G401.6 (cell line): Measurements from ENCODE around the gene IFNK.

ENCODE experiments used
- FAIRE-seq: peaks from 2 replicates; lab custom pipeline; 2012; peaks lifted over from hg19 to GRCh38; lab: Jason Lieb, UNC

The IFNK gene

GRCh38 chr9:27539479-27540441, 15.7 kb downstream of the IFNK start:
- FAIRE-seq: no peak

DNA sequence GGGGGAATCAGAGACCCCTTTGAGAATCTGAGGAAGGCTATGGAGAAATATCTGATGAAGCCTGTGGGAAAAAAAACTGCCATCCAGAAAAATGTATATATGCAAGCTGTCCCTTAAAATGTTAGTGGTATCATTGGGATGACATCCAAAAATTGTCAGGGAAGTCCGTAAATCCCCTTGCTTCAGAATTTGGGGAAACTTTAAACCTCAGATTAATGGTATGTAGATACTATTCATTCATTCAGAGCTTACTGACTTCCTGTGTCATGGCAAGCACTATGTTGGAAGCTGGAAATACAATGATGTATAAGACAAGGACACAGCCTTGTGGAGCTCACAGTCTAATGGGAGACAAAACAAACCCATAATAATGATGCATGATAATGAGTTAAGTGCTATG, 16.4 kb downstream of the IFNK start:
- no peak for FAIRE-seq

DNA sequence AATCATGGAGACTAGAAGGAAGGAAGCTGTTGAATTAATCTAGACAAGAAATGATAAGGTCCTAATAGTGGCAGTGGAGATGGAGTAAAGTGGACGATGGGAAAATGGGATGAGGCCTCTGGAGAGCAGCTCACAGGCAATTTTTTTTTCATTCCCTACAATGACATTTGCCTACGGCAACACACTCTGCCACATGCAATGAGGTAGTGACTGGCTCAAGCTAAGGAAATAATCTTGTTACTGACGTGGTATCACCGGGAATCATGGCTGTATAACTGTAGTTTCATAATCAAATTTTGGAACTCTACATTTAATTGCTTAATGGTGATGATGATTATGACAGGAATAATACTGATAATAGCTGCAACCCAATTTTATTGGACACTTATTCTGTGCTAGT, 17.6 kb downstream of the IFNK start:
- FAIRE-seq: no peak

- no peak for FAIRE-seq
Observed at GRCh38 chr9:27542508-27542907, 18.4 kb downstream of the IFNK start.

- FAIRE-seq: no peak
Observed at GRCh38 chr9:27545471-27545870, 21.4 kb downstream of the IFNK start.

DNA sequence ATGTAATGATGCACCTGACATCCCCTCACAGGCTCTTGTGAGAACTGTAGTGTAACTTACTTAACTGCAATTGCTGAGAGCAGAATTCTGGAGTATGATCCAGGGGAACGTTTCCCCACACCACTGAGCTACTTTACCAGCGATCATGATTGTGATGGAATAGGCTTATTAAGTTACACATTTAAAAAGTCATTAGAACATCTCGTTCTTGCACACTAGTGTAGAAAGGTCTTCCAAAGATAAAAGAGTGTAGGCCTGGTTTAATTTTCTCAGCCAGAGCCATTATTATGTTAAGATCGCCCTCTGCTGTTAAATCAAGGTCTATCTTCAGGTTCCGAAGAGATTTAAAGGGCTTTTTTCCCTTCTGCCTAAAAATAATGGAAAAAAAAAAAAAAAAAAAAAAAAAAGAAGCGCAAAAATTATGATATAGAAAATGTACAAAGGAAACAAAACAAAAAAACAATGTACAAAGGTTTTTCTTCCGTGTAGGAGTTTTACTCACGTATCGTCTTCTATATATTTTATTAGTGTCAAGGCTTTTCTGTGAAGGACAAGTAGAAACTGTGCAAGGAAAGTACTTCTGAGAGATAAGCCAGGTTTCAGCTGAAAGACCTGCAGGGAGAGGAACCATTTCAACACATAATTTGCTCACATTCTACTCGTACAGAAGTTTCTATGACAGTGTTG, 24.1 kb downstream of the IFNK start:
- FAIRE-seq: peak; percentile 90

DNA sequence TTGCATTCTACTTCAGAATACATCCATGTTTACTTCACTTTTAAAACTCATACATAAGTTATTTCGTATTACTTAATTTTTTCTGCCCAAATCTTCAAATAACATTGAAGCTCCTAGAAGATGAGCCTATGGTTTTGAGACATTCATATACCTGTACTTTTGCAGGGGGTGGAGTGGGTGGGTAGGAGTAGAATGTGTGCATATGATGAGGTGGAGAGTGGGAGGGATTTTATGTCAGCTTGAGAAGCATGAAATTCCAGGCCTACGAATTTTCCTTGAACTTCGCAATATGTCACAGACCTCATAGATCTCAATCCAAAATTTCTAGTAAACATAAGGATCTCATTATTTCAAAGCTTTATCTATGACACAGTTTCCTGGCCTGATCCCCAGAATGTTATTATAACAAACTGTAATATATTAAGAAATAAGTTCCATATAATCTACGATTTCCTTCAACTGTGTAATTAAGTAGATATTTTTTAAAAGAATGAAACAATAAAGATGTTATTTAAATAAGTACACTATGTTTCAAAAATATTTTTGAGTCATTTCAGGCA, 25.2 kb downstream of the IFNK start:
- no peak for FAIRE-seq

GRCh38 chr9:27554712-27555111, 30.6 kb downstream of the IFNK start:
- FAIRE-seq: no peak

GRCh38 chr9:27556470-27556869, 32.4 kb downstream of the IFNK start:
- no peak for FAIRE-seq

GRCh38 chr9:27558307-27558706, 34.2 kb downstream of the IFNK start:
- no peak for FAIRE-seq

DNA sequence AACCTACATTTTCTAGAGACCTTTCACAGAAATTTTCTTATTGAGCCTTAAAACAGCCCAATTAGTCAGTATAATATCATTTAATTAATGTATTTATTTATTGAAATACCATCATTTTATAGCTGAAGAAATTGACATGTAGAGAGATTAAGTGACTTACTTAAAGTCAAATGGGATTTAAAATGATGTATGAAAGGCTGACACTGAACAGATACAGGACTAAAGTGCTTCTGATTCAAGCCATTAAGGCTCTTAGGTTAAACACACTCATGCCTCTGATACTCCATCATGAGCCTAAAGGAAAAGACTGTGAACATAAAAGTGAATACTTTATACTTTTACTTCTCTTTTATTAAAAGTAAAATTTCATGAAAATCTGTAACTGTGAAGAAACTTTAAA, 36.4 kb downstream of the IFNK start:
- no peak for FAIRE-seq

DNA sequence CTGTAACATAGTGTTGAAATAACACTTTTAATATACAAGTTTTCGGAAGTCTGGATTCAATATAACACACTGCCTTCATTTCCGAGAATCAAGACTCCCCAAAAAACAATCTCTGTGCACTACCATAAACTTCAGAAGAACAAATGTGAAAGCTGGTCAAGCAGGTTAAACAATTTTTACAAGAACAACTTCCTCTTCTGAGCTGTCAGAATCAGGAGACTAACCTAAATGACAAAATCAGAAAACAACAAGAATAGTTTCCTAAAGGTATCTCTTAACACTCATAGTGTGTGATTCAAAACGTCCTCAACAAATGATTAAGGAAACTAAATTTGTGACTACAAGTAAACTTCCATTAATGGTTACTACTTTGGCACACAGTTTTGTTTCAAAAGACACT, 37.6 kb downstream of the IFNK start:
- no peak for FAIRE-seq

GRCh38 chr9:27563738-27564430, 39.8 kb downstream of the IFNK start:
- no peak for FAIRE-seq

DNA sequence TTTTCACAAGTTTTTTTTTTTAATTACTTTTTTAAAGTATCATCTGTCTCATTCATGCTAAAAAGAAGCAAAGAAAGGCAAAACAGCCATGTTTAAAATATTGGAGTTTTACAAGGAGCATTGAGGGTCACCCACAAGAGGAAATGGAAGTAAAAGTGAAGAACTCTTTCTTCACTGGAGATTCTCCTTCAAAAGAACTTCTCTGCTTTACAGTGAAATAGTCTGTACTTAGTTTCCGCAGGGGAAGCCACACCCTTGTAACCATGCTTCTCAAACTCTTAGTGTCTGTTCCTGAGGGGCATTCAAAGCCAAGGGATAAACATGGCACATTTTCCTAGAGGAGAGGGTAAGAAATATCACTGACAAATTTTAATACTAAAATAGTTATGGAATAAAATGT, 40.6 kb downstream of the IFNK start:
- no peak for FAIRE-seq

DNA sequence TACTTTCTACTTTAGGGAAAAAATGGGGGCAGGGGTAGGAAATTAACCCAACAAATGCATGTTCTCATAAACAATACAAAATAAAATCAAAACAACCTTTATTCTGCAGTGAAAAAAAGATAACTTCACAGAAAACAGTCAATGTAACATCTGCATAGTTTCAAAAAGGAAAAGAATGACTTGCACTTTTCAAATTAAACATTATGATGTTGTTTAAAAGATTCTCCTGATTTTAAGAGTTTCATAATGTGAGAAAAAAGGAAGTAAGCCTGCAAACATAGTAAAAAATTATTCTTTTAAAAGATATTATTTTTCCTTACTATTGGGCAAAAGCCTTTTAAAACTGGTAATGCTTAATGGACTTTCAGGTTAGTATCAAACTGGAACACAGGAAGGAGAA, 41.6 kb downstream of the IFNK start:
- FAIRE-seq: no peak

- no peak for FAIRE-seq
Observed at GRCh38 chr9:27566118-27566517, 42.0 kb downstream of the IFNK start.

GRCh38 chr9:27569406-27569805, 45.3 kb downstream of the IFNK start:
- FAIRE-seq: no peak

DNA sequence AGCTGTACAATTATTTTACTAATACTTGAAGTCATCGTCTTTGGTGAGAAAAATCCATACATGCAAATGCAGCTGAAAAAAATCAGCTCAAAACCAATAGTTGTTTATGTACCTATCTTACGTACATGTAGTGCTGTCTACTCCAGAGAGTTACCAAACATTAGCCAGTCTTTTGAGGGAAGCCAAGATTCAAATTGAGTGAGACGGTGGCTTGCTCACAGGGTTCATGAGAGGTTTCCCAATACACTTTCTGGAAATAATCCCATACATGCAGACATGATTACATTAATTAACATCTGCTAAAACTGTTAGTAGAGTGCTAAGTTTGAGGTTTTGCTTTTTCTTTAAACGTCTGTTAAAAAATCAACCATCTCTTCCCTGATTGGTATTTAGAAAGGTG, 46.9 kb downstream of the IFNK start:
- FAIRE-seq: no peak

DNA sequence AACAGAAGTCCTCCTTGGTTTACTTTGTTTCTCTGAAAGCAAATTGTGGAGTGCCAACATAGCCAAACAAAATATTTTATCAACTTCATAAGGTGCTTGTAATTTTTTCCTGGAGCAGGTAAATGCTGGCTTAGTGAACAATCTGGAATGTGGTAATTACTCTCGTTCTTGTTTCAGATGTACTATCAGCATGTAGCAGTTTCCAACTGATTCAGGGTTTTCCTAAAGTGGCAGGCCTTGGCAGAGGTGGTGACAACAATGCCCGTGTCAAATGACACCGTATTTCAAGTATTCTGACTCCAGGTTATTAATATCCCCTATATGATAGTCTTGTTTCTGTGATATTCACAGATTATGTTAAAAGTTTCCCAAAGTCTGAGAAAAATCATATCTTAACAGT, 48.0 kb downstream of the IFNK start:
- FAIRE-seq: no peak

DNA sequence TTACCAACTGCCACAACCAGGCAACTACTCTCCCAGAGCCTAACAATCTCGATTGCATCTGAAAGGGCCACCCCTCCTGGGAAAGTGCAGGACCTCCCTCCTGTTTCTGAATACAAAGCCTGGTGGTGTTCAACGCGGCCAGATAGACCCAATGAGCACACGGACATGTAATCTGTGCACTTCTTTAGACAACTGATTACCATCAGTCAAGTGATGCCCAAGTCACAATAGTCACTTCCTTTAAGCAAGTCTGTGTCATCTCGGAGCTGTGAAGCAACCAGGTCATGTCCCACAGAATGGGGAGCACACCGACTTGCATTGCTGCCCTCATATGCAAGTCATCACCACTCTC, 48.5 kb downstream of the IFNK start:
- no peak for FAIRE-seq

DNA sequence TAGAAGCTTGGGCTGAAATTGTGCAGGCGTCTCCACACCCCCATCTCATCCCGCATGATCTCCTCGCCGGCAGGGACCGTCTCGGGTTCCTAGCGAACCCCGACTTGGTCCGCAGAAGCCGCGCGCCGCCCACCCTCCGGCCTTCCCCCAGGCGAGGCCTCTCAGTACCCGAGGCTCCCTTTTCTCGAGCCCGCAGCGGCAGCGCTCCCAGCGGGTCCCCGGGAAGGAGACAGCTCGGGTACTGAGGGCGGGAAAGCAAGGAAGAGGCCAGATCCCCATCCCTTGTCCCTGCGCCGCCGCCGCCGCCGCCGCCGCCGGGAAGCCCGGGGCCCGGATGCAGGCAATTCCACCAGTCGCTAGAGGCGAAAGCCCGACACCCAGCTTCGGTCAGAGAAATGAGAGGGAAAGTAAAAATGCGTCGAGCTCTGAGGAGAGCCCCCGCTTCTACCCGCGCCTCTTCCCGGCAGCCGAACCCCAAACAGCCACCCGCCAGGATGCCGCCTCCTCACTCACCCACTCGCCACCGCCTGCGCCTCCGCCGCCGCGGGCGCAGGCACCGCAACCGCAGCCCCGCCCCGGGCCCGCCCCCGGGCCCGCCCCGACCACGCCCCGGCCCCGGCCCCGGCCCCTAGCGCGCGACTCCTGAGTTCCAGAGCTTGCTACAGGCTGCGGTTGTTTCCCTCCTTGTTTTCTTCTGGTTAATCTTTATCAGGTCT, 49.0 kb downstream of the IFNK start, which contains the start of gene C9orf72:
C9orf72 (minus strand) TSS at position 564 of the 716 bp plus-strand sequence. CDS start 6,361 bp downstream, outside the sequence.
- FAIRE-seq: no peak
